Activated CD4-positive, alpha-beta T cell treated with anti-CD3 and anti-CD28 coated beads for 36 hours (primary cell): ENCODE data around the gene CNTN4. TPM values are rescaled to one million over a fixed set of nuclear protein-coding genes. Genes with fewer than 3 reads are reported as not detected.

Experiments used
- ATAC-seq: fragments of 200-7000 bp; cut with Tn5 transposase; one replicate; pipeline ENCODE4 v1.10.0; 2021; ENCODE audit warnings: mild to moderate bottlenecking, moderate library complexity
- CTCF ChIA-PET: fragments of 350-600 bp; sonication (Branson Sonifier 250); formaldehyde crosslinking; loops from one replicate; lab custom pipeline; 2021; ENCODE audit warnings: antibody characterized with exemption; lab: Charles Lee
- POLR2A ChIA-PET: fragments of 350-600 bp; sonication (Branson Sonifier 250); formaldehyde crosslinking; loops from one replicate; lab custom pipeline; 2021; ENCODE audit warnings: antibody characterized with exemption, inconsistent platforms; lab: Charles Lee
- DNase-seq: peaks from one replicate; pipeline ENCODE4 v3.0.0-alpha.2; 2020
- H3K27ac Mint-ChIP-seq: one replicate; pipeline ENCODE4 v1.8.0; 2021; ENCODE audit warnings: mixed read lengths
- H3K27me3 Mint-ChIP-seq: one replicate; pipeline ENCODE4 v1.8.0; 2021; ENCODE audit warnings: mixed read lengths
- H3K36me3 Mint-ChIP-seq: one replicate; pipeline ENCODE4 v1.8.0; 2021; ENCODE audit warnings: low read depth, mixed read lengths
- H3K4me1 Mint-ChIP-seq: one replicate; pipeline ENCODE4 v1.8.0; 2021; ENCODE audit warnings: mixed read lengths
- H3K4me3 Mint-ChIP-seq: one replicate; pipeline ENCODE4 v1.8.0; 2021; ENCODE audit warnings: mild to moderate bottlenecking, moderate library complexity, mixed read lengths
- H3K9me3 Mint-ChIP-seq: one replicate; pipeline ENCODE4 v1.8.0; 2021; ENCODE audit warnings: low read depth, mixed read lengths
- intact Hi-C, 2 experiments: fragments of 100-400 bp; cut with DNase I in 1 of 2; cut with micrococcal nuclease in 1 of 2; formaldehyde crosslinking; loops; one replicate each; pipeline versions ENCODE4 v1.14.2 to v1.15.1; 2022 to 2024; cut with DNase I, micrococcal nuclease
- total RNA-seq, 2 experiments: library from RNA; stranded (reverse); gene quantifications; one replicate each; pipeline ENCODE4 v1.2.3, GENCODE V29; 2021

Gene CNTN4
- total RNA-seq, 2 experiments from 2014 or later: not detected

- H3K9me3 Mint-ChIP-seq: no peaks in the 10 kb centered on the region
- no peak overlapping the region for H3K4me3 Mint-ChIP-seq
- H3K4me1 Mint-ChIP-seq: no peaks in the 10 kb centered on the region
- ChIA-PET POLR2A (no interaction called here), CTCF (no interaction called here)
- no peak overlapping the region for H3K27ac Mint-ChIP-seq
- ATAC-seq (no peak), DNase-seq (no peak)
- intact Hi-C loops: no loop called here
- H3K27me3 Mint-ChIP-seq: no peaks in the 10 kb centered on the region
- H3K36me3 Mint-ChIP-seq: no peaks in the 10 kb centered on the region
These were observed 175.9 kb downstream of the CNTN4 start for GRCh38 chr3:2274526-2274925.

GRCh38 chr3:2283818-2284217, 185.2 kb downstream of the CNTN4 start:
- H3K27ac Mint-ChIP-seq: no peak overlapping the region
- DNase-seq (no peak), ATAC-seq (no peak)
- H3K36me3 Mint-ChIP-seq: no peaks in the 10 kb centered on the region
- no peaks in the 10 kb centered on the region for H3K27me3 Mint-ChIP-seq
- no peaks in the 10 kb centered on the region for H3K4me1 Mint-ChIP-seq
- intact Hi-C loops: no loop called here
- no peak overlapping the region for H3K4me3 Mint-ChIP-seq
- POLR2A ChIA-PET: no interaction called here
- CTCF ChIA-PET: interaction anchor here (0.7 kb wide), 1 partner anchor 57 kb away, joined by 4 read pairs; no protein-coding TSS in a partner anchor
- peaks cover 2% of the 10 kb centered on the region for H3K9me3 Mint-ChIP-seq

- peaks cover 4% of the 10 kb centered on the region for H3K9me3 Mint-ChIP-seq
- no peaks in the 10 kb centered on the region for H3K27me3 Mint-ChIP-seq
- no peaks in the 10 kb centered on the region for H3K4me1 Mint-ChIP-seq
- POLR2A ChIA-PET: no interaction called here
- H3K36me3 Mint-ChIP-seq: no peaks in the 10 kb centered on the region
- no peak overlapping the region for H3K27ac Mint-ChIP-seq
- no peak overlapping the region for H3K4me3 Mint-ChIP-seq
- CTCF ChIA-PET: no interaction called here
- intact Hi-C loops: no loop called here
- DNase-seq: no peak
- no peak for ATAC-seq
These were observed 202.3 kb downstream of the CNTN4 start for GRCh38 chr3:2300938-2301337.

GRCh38 chr3:2301361-2301760, 202.7 kb downstream of the CNTN4 start:
- intact Hi-C loops: no loop called here
- no peak overlapping the region for H3K4me3 Mint-ChIP-seq
- ATAC-seq: no peak

GRCh38 chr3:2303566-2303965, 204.9 kb downstream of the CNTN4 start:
- CTCF ChIA-PET: no interaction called here
- Mint-ChIP-seq H3K4me1 (no peaks in the 10 kb centered on the region), H3K4me3 (no peak overlapping the region), H3K9me3 (peaks cover 4% of the 10 kb centered on the region), H3K27ac (no peak overlapping the region), H3K27me3 (no peaks in the 10 kb centered on the region), H3K36me3 (no peaks in the 10 kb centered on the region)
- POLR2A ChIA-PET: interaction anchor here (0.6 kb wide), 1 partner anchor 1733 kb away, joined by 3 read pairs; no protein-coding TSS in a partner anchor
- ATAC-seq: no peak
- DNase-seq: peak; percentile 10
- intact Hi-C loops: no loop called here

More at GRCh38 chr3:2301361-2301760, 202.7 kb downstream of the CNTN4 start:
- DNase-seq: no peak
- Mint-ChIP-seq H3K36me3 (no peaks in the 10 kb centered on the region), H3K27me3 (no peaks in the 10 kb centered on the region), H3K9me3 (peaks cover 4% of the 10 kb centered on the region), H3K4me1 (no peaks in the 10 kb centered on the region), H3K27ac (no peak overlapping the region)
- POLR2A ChIA-PET: no interaction called here
- CTCF ChIA-PET: no interaction called here

- H3K4me3 Mint-ChIP-seq: no peak overlapping the region
- ATAC-seq: no peak
- DNase-seq: no peak
- no peak overlapping the region for H3K27ac Mint-ChIP-seq
- no peaks in the 10 kb centered on the region for H3K4me1 Mint-ChIP-seq
- no peaks in the 10 kb centered on the region for H3K9me3 Mint-ChIP-seq
- intact Hi-C loops: no loop called here
- H3K36me3 Mint-ChIP-seq: no peaks in the 10 kb centered on the region
- POLR2A ChIA-PET: no interaction called here
- CTCF ChIA-PET: no interaction called here
- no peaks in the 10 kb centered on the region for H3K27me3 Mint-ChIP-seq
These were observed 212.4 kb downstream of the CNTN4 start for GRCh38 chr3:2311022-2311421.

- intact Hi-C loops: no loop called here
- Mint-ChIP-seq H3K4me3 (no peak overlapping the region), H3K27ac (no peak overlapping the region), H3K27me3 (no peaks in the 10 kb centered on the region), H3K4me1 (no peaks in the 10 kb centered on the region), H3K36me3 (no peaks in the 10 kb centered on the region), H3K9me3 (no peaks in the 10 kb centered on the region)
- no peak for ATAC-seq
- ChIA-PET CTCF (no interaction called here), POLR2A (no interaction called here)
- no peak for DNase-seq
These were observed 218.9 kb downstream of the CNTN4 start for GRCh38 chr3:2317521-2317920.

GRCh38 chr3:2334921-2335320, 236.3 kb downstream of the CNTN4 start:
- no peaks in the 10 kb centered on the region for H3K36me3 Mint-ChIP-seq
- POLR2A ChIA-PET: no interaction called here
- no peak overlapping the region for H3K4me3 Mint-ChIP-seq
- CTCF ChIA-PET: no interaction called here
- ATAC-seq (no peak), DNase-seq (no peak)
- no peaks in the 10 kb centered on the region for H3K27me3 Mint-ChIP-seq
- H3K27ac Mint-ChIP-seq: no peak overlapping the region
- no peaks in the 10 kb centered on the region for H3K4me1 Mint-ChIP-seq
- no peaks in the 10 kb centered on the region for H3K9me3 Mint-ChIP-seq
- intact Hi-C loops: no loop called here

- POLR2A ChIA-PET: no interaction called here
- DNase-seq (no peak), ATAC-seq (no peak)
- Mint-ChIP-seq H3K36me3 (no peaks in the 10 kb centered on the region), H3K9me3 (no peaks in the 10 kb centered on the region), H3K27ac (no peak overlapping the region), H3K4me1 (no peaks in the 10 kb centered on the region), H3K4me3 (no peak overlapping the region), H3K27me3 (no peaks in the 10 kb centered on the region)
- intact Hi-C loops: no loop called here
- CTCF ChIA-PET: no interaction called here
These were observed 244.5 kb downstream of the CNTN4 start for GRCh38 chr3:2343031-2343682.

GRCh38 chr3:2352134-2352762, 253.6 kb downstream of the CNTN4 start:
- Mint-ChIP-seq H3K9me3 (peaks cover 4% of the 10 kb centered on the region), H3K27me3 (no peaks in the 10 kb centered on the region), H3K36me3 (no peaks in the 10 kb centered on the region), H3K27ac (no peak overlapping the region), H3K4me1 (no peaks in the 10 kb centered on the region), H3K4me3 (no peak overlapping the region)
- intact Hi-C loops: no loop called here
- ChIA-PET CTCF (interaction anchor here (0.6 kb wide), 1 partner anchor 829 kb away, joined by 3 read pairs; no protein-coding TSS in a partner anchor), POLR2A (no interaction called here)
- ATAC-seq (no peak), DNase-seq (no peak)

- intact Hi-C loops: no loop called here
- ChIA-PET POLR2A (interaction anchor here (0.6 kb wide), 1 partner anchor 1119 kb away, joined by 3 read pairs; no protein-coding TSS in a partner anchor), CTCF (no interaction called here)
- DNase-seq (no peak), ATAC-seq (no peak)
- no peaks in the 10 kb centered on the region for H3K4me1 Mint-ChIP-seq
- H3K27me3 Mint-ChIP-seq: no peaks in the 10 kb centered on the region
- H3K4me3 Mint-ChIP-seq: no peak overlapping the region
- H3K27ac Mint-ChIP-seq: no peak overlapping the region
- peaks cover 4% of the 10 kb centered on the region for H3K9me3 Mint-ChIP-seq
- H3K36me3 Mint-ChIP-seq: no peaks in the 10 kb centered on the region
These were observed 256.0 kb downstream of the CNTN4 start for GRCh38 chr3:2354702-2355101.

- intact Hi-C loops: no loop called here
- ChIA-PET CTCF (interaction anchor here (0.6 kb wide), 1 partner anchor 108 kb away, joined by 4 read pairs; no protein-coding TSS in a partner anchor), POLR2A (no interaction called here)
- Mint-ChIP-seq H3K9me3 (peaks cover 4% of the 10 kb centered on the region), H3K27ac (no peak overlapping the region), H3K27me3 (no peaks in the 10 kb centered on the region), H3K4me3 (no peak overlapping the region), H3K36me3 (no peaks in the 10 kb centered on the region), H3K4me1 (no peaks in the 10 kb centered on the region)
- DNase-seq (no peak), ATAC-seq (no peak)
These were observed 257.8 kb downstream of the CNTN4 start for GRCh38 chr3:2356298-2356950.
